ENCODE measurements around the gene IPO7. TPM values are rescaled to one million over a fixed set of nuclear protein-coding genes. Genes with fewer than 3 reads are reported as not detected.

Gene IPO7
- total RNA-seq, 1 experiment from 2014 or later = 226 TPM

DNA sequence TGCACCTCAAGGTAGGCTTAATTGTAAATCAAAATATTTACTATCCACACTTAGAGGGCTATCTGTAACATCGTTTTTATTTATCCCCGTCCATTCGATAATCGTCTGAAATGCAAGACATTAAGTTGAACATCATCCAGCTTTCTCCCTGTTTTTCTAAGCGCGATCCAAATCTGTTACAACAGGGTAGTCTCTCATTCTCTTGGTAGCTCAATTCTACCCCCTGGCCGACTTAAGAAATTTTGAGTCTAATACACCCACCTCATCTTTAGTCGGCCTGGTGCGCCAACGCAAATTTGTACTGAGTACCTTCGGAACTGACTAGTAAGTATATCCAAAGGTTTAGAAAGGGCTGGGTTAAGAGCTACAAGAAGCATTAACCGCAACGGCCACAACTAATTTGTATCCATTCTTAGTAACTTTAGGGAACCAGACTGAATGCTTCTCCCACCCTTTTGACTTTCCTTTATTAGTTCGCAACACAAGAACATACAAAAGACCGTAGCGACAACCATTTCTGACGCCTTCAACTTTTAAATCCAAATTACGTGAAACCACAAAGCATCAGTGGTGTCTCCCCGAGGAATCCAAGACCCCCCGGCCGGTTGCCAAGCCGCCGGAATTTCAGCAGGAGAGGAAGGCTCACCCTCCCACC lies 75.3 kb downstream of the IPO7 start (continued):
- TF ChIP-seq, protein P1, sequence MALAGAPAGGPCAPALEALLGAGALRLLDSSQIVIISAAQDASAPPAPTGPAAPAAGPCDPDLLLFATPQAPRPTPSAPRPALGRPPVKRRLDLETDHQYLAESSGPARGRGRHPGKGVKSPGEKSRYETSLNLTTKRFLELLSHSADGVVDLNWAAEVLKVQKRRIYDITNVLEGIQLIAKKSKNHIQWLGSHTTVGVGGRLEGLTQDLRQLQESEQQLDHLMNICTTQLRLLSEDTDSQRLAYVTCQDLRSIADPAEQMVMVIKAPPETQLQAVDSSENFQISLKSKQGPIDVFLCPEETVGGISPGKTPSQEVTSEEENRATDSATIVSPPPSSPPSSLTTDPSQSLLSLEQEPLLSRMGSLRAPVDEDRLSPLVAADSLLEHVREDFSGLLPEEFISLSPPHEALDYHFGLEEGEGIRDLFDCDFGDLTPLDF (CRISPR knock-in tag; IDR thresholded peaks at IDR 0.05) = no peak
- TF ChIP-seq, protein P2, sequence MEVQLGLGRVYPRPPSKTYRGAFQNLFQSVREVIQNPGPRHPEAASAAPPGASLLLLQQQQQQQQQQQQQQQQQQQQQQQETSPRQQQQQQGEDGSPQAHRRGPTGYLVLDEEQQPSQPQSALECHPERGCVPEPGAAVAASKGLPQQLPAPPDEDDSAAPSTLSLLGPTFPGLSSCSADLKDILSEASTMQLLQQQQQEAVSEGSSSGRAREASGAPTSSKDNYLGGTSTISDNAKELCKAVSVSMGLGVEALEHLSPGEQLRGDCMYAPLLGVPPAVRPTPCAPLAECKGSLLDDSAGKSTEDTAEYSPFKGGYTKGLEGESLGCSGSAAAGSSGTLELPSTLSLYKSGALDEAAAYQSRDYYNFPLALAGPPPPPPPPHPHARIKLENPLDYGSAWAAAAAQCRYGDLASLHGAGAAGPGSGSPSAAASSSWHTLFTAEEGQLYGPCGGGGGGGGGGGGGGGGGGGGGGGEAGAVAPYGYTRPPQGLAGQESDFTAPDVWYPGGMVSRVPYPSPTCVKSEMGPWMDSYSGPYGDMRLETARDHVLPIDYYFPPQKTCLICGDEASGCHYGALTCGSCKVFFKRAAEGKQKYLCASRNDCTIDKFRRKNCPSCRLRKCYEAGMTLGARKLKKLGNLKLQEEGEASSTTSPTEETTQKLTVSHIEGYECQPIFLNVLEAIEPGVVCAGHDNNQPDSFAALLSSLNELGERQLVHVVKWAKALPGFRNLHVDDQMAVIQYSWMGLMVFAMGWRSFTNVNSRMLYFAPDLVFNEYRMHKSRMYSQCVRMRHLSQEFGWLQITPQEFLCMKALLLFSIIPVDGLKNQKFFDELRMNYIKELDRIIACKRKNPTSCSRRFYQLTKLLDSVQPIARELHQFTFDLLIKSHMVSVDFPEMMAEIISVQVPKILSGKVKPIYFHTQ (CRISPR knock-in tag; IDR thresholded peaks at IDR 0.05) = no peak; the same call in 1 of the 2 replicates
- TF ChIP-seq, protein P3, sequence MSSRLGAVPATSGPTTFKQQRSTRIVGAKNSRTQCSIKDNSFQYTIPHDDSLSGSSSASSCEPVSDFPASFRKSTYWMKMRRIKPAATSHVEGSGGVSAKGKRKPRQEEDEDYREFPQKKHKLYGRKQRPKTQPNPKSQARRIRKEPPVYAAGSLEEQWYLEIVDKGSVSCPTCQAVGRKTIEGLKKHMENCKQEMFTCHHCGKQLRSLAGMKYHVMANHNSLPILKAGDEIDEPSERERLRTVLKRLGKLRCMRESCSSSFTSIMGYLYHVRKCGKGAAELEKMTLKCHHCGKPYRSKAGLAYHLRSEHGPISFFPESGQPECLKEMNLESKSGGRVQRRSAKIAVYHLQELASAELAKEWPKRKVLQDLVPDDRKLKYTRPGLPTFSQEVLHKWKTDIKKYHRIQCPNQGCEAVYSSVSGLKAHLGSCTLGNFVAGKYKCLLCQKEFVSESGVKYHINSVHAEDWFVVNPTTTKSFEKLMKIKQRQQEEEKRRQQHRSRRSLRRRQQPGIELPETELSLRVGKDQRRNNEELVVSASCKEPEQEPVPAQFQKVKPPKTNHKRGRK (CRISPR knock-in tag; IDR thresholded peaks at IDR 0.05; ENCODE audit: borderline replicate concordance) = no peak
- TF ChIP-seq ZNF317 (CRISPR knock-in tag; IDR thresholded peaks at IDR 0.05; ENCODE audit: borderline replicate concordance, low read depth) (no peak), OVOL2 (CRISPR knock-in tag; IDR thresholded peaks at IDR 0.05; ENCODE audit: borderline replicate concordance) (no peak), NR2C2 (CRISPR knock-in tag; IDR thresholded peaks at IDR 0.05) (no peak)
- TF ChIP-seq, protein P4, sequence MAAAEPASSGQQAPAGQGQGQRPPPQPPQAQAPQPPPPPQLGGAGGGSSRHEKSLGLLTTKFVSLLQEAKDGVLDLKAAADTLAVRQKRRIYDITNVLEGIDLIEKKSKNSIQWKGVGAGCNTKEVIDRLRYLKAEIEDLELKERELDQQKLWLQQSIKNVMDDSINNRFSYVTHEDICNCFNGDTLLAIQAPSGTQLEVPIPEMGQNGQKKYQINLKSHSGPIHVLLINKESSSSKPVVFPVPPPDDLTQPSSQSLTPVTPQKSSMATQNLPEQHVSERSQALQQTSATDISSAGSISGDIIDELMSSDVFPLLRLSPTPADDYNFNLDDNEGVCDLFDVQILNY (CRISPR knock-in tag; IDR thresholded peaks at IDR 0.05) = no peak
- TF ChIP-seq, protein P5, sequence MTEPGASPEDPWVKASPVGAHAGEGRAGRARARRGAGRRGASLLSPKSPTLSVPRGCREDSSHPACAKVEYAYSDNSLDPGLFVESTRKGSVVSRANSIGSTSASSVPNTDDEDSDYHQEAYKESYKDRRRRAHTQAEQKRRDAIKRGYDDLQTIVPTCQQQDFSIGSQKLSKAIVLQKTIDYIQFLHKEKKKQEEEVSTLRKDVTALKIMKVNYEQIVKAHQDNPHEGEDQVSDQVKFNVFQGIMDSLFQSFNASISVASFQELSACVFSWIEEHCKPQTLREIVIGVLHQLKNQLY (CRISPR knock-in tag; IDR thresholded peaks at IDR 0.05) = no peak

DNA sequence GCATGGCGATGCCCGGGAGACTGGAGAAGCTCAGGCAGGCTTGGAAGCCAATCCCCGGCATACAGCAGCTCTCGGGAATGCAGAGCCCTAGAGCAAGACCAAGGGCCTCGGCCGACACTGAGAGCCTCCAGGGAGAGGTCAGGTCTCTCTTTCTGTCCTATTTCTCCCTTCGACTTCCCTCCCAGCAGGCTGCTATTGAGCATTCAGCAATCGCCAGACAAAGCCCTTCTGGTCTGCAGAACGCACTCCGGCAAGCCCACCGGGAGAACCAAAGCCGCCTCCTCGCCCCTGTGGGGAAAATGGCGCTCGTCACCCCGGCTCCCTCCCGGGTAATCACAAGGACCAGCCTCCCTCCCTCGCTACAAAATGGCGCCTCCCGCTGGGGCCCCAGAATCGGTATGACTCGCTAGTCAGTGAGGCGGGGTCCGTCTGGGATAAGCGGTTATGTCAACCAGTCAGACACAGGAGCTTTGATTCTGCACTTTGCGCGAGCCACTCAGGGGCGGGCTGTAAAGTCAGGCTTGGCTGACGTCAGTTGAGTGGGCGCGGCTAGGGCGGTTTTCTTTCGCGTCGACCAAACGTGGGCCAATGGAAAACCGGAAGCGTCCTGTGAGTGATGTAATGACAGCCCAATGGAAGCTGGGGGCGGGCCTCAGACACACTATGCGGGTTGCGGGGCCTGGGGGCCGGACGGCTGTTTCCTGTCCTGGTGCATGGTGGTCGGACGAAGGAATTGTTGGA lies 76.0 kb downstream of the IPO7 start, which contains the start of gene ZNF143:
TSS of gene ZNF143 (plus strand) at position 691 of the 741 bp plus-strand sequence. CDS start 10,297 bp downstream, outside the sequence.
- ATAC-seq (peak; percentile 96), DNase-seq (ENCODE audit: low spot score) (peak; percentile 100)
- peaks cover 5% of the 10 kb centered on the region; the same call in 1 of the 2 replicates for H3K9me3 Mint-ChIP-seq
- CTCF ChIA-PET = interaction anchor here (0.6 to 2.1 kb wide), 7 partner anchors 47 to 365 kb away, joined by 3 to 22 read pairs (median 6); no protein-coding TSS in a partner anchor
- peaks cover 18% of the 10 kb centered on the region for H3K4me1 Mint-ChIP-seq
- H3K27me3 Mint-ChIP-seq (ENCODE audit: low read depth) = no peaks in the 10 kb centered on the region
- POLR2A ChIA-PET = interaction anchor here (0.5 to 2.6 kb wide), 25 partner anchors 12 to 797 kb away, joined by 3 to 27 read pairs (median 4); partner anchors contain the start of genes DENND5A, IPO7, SWAP70 and WEE1
- peak within 1 kb of the TSS; percentile 98 for H3K4me3 Mint-ChIP-seq
- peak within 1 kb of the TSS; percentile 99 for H3K27ac Mint-ChIP-seq
- peaks cover 5% of the 10 kb centered on the region; the same call in 1 of the 2 replicates for H3K36me3 Mint-ChIP-seq
- TF ChIP-seq, protein P6, sequence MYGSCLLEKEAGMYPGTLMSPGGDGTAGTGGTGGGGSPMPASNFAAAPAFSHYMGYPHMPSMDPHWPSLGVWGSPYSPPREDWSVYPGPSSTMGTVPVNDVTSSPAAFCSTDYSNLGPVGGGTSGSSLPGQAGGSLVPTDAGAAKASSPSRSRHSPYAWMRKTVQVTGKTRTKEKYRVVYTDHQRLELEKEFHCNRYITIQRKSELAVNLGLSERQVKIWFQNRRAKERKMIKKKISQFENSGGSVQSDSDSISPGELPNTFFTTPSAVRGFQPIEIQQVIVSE (CRISPR knock-in tag; IDR thresholded peaks at IDR 0.05; ENCODE audit: borderline replicate concordance) = no peak
- TF ChIP-seq, protein P7, sequence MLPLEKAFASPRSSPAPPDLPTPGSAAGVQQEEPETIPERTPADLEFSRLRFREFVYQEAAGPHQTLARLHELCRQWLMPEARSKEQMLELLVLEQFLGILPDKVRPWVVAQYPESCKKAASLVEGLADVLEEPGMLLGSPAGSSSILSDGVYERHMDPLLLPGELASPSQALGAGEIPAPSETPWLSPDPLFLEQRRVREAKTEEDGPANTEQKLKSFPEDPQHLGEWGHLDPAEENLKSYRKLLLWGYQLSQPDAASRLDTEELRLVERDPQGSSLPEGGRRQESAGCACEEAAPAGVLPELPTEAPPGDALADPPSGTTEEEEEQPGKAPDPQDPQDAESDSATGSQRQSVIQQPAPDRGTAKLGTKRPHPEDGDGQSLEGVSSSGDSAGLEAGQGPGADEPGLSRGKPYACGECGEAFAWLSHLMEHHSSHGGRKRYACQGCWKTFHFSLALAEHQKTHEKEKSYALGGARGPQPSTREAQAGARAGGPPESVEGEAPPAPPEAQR (CRISPR knock-in tag; IDR thresholded peaks at IDR 0.05) = peak; percentile 19; the same call in 1 of the 2 replicates
- TF ChIP-seq ELF4 (CRISPR knock-in tag; IDR thresholded peaks at IDR 0.05; ENCODE audit: low read depth) (no peak), NFE2L1 (CRISPR knock-in tag; IDR thresholded peaks at IDR 0.05) (no peak), ZNF263 (CRISPR knock-in tag; IDR thresholded peaks at IDR 0.05; ENCODE audit: low read depth) (no peak), TEAD4 (CRISPR knock-in tag; IDR thresholded peaks at IDR 0.05) (0 out of 2 replicates have a peak, but pooled peaks have one; percentile 26), FOXJ3 (CRISPR knock-in tag; IDR thresholded peaks at IDR 0.05; ENCODE audit: borderline replicate concordance) (no peak)
- TF ChIP-seq, protein P1 (CRISPR knock-in tag; IDR thresholded peaks at IDR 0.05) = no peak
- TF ChIP-seq, protein P8, sequence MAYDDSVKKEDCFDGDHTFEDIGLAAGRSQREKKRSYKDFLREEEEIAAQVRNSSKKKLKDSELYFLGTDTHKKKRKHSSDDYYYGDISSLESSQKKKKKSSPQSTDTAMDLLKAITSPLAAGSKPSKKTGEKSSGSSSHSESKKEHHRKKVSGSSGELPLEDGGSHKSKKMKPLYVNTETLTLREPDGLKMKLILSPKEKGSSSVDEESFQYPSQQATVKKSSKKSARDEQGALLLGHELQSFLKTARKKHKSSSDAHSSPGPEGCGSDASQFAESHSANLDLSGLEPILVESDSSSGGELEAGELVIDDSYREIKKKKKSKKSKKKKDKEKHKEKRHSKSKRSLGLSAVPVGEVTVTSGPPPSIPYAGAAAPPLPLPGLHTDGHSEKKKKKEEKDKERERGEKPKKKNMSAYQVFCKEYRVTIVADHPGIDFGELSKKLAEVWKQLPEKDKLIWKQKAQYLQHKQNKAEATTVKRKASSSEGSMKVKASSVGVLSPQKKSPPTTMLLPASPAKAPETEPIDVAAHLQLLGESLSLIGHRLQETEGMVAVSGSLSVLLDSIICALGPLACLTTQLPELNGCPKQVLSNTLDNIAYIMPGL (CRISPR knock-in tag; IDR thresholded peaks at IDR 0.05) = peak; percentile 16; the same call in 1 of the 2 replicates
- TF ChIP-seq, protein P9, sequence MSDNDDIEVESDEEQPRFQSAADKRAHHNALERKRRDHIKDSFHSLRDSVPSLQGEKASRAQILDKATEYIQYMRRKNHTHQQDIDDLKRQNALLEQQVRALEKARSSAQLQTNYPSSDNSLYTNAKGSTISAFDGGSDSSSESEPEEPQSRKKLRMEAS (CRISPR knock-in tag; IDR thresholded peaks at IDR 0.05) = no peak; the same call in 1 of the 2 replicates
